GM12878 (cell line): ENCODE measurements around the gene M1AP. TPM values are rescaled to one million over a fixed set of nuclear protein-coding genes. Genes with fewer than 3 reads are reported as not detected.

ENCODE experiments used
- ATAC-seq: fragments of 200-7000 bp; cut with Tn5 transposase; 3 replicates; pipeline ENCODE4 v1.9.1; 2020; ENCODE audit warnings: mild to moderate bottlenecking, moderate library complexity
- BruUV-seq: library from RNA; stranded (reverse); fragments of 400-500 nt; replicated peaks from 2 replicates; lab custom pipeline; 2021; lab: Mats Ljungman, UMichigan
- CTCF ChIA-PET: fragments of 300-600 bp; sonication (Branson Sonifier 250); formaldehyde crosslinking; extraction: SDS; loops from one replicate; lab custom pipeline; 2021; ENCODE audit warnings: inconsistent platforms; lab: Yijun Ruan, JAX
- POLR2A ChIA-PET: fragments of 350-600 bp; formaldehyde crosslinking; extraction: SDS; loops from one replicate; lab custom pipeline; 2021; ENCODE audit warnings: inconsistent platforms; lab: Charles Lee
- RAD21 ChIA-PET: fragments of 300-600 bp; sonication (Branson Sonifier 250); formaldehyde crosslinking; loops from one replicate; lab custom pipeline; 2023; ENCODE audit warnings: antibody characterized with exemption; ENCODE audit not compliant: unreplicated experiment; lab: Charles Lee
- SMC1A ChIA-PET: fragments of 300-600 bp; sonication (Branson Sonifier 250); formaldehyde crosslinking; loops from one replicate; lab custom pipeline; 2023; ENCODE audit not compliant: unreplicated experiment, uncharacterized antibody; lab: Charles Lee
- DNase-seq: peaks from one replicate; pipeline ENCODE4 v3.0.0-alpha.2; 2011; ENCODE audit warnings: low read depth, low spot score
- FAIRE-seq: peaks from 3 replicates; lab custom pipeline; 2011; peaks lifted over from hg19 to GRCh38; lab: Jason Lieb, UNC
- H2AFZ ChIP-seq: 2 replicates; pipeline ENCODE4 v1.6.0; 2011; ENCODE audit warnings: low read depth, low read length, control low read depth; ENCODE audit not compliant: control insufficient read depth
- H3K27ac ChIP-seq: 2 replicates; pipeline ENCODE4 v1.5.1; 2011; ENCODE audit warnings: control low read depth; ENCODE audit not compliant: control insufficient read depth, insufficient read depth
- H3K27me3 ChIP-seq, 2 experiments: replicated peaks in 1 of 2; 2 replicates each; pipeline versions ENCODE4 v1.6.0 to v1.6.1; 2011; ENCODE audit warnings: low read length in 1 of 2; ENCODE audit not compliant: control insufficient read depth in 2 of 2, insufficient read depth in 2 of 2
- H3K36me3 ChIP-seq, 2 experiments: 2 replicates each; pipeline ENCODE4 v1.5.1; 2011; ENCODE audit warnings: low read length in 1 of 2; ENCODE audit not compliant: control insufficient read depth in 2 of 2, insufficient read depth in 2 of 2
- H3K4me1 ChIP-seq: 2 replicates; pipeline ENCODE4 v1.6.1; 2011; ENCODE audit warnings: mild to moderate bottlenecking, low read length, moderate library complexity, mixed read lengths; ENCODE audit not compliant: control insufficient read depth, insufficient read depth
- H3K4me2 ChIP-seq: 2 replicates; pipeline ENCODE4 v1.6.0; 2011; ENCODE audit warnings: control low read depth; ENCODE audit not compliant: control insufficient read depth, insufficient read depth
- H3K4me3 ChIP-seq: fragments of 200-600 bp; sonication (generic); 2 replicates; pipeline ENCODE4 v1.5.1; 2016
- H3K79me2 ChIP-seq: 2 replicates; pipeline ENCODE4 v1.6.0; 2011; ENCODE audit warnings: low read length; ENCODE audit not compliant: control insufficient read depth, insufficient read depth
- H3K9ac ChIP-seq: 2 replicates; pipeline ENCODE4 v1.8.0; 2011; ENCODE audit warnings: low read length, control low read depth, mixed read lengths; ENCODE audit not compliant: control insufficient read depth, insufficient read depth
- H3K9me3 ChIP-seq: replicated peaks from 3 replicates; pipeline ENCODE4 v1.5.1; 2011; ENCODE audit warnings: mild to moderate bottlenecking, low read length; ENCODE audit not compliant: control insufficient read depth, insufficient read depth
- H4K20me1 ChIP-seq: 2 replicates; pipeline ENCODE4 v1.6.0; 2011; ENCODE audit not compliant: control insufficient read depth, insufficient read depth
- BHLHE40 ChIP-seq, 2 experiments: fragments of 450-650 bp in 1 of 2; IDR thresholded peaks; 2 replicates each; pipeline ENCODE4 v1.6.1; 2011 to 2017; ENCODE audit warnings: low read depth in 2 of 2, borderline replicate concordance in 1 of 2, improper control_type of control experiment in 1 of 2, low read length in 1 of 2, mild to moderate bottlenecking in 1 of 2
- CREM ChIP-seq: IDR thresholded peaks from 2 replicates; pipeline ENCODE4 v1.6.1; 2014; ENCODE audit warnings: antibody characterized with exemption, low read depth
- SUZ12 ChIP-seq: fragments of 200-600 bp; sonication (generic); IDR thresholded peaks from one replicate; pipeline ENCODE4 v1.6.1; 2018; ENCODE audit warnings: antibody characterized with exemption, mild to moderate bottlenecking; ENCODE audit not compliant: unreplicated experiment
- whole genome bisulfite sequencing: methylation state at CpG from one replicate; pipeline ENCODE4 v1.1.6; 2016; ENCODE audit warnings: low lambda C conversion rate; ENCODE audit not compliant: insufficient replicate concordance, insufficient coverage; ENCODE audit errors: missing lambda C conversion rate; 5-methylcytosine and 5-hydroxymethylcytosine counted together
- in situ Hi-C: fragments of 300-500 bp; cut with MboI; formaldehyde crosslinking; loops from 9 replicates; pipeline ENCODE4 v1.14.3; 2018; ENCODE audit warnings: mixed read lengths
- intact Hi-C: fragments of 100-400 bp; cut with micrococcal nuclease; formaldehyde crosslinking; loops from one replicate; pipeline ENCODE4 v1.14.2; 2022; ENCODE audit not compliant: unreplicated experiment
- polyA plus RNA-seq, 11 experiments: library from polyadenylated mRNA; depleted of rRNA in 4 of 11; unstranded in 6 of 11; stranded (reverse) in 5 of 11; fragments of >200 nt; fragmentation: Nextera tagmentation in 4 of 11; fragmentation: Illumina TruSeq in 1 of 11; extraction: Ambion mirVana in 4 of 11; extraction: Trizol in 1 of 11; gene quantifications; 1 replicate in 1 of 11; 2 replicates in 10 of 11; pipeline versions ENCODE4 v1.2.1 to v1.2.3, GENCODE V29; 2011 to 2016; ENCODE audit warnings: inconsistent platforms in 2 of 11, missing spikeins in 2 of 11, low read depth in 1 of 11
- total RNA-seq, 4 experiments: library from RNA; depleted of rRNA in 3 of 4; stranded (reverse); fragments of >200 nt in 3 of 4; fragmentation: Illumina TruSeq in 1 of 4; extraction: Trizol in 1 of 4; gene quantifications; 2 replicates each; pipeline versions ENCODE4 v1.2.1 to v1.2.3, GENCODE V29; 2013 to 2021
- TF ChIP-seq, protein P1 (sequence below): fragments of 450-650 bp; IDR thresholded peaks from 2 replicates; pipeline ENCODE4 v1.6.1; 2017; ENCODE audit warnings: mild to moderate bottlenecking, moderate library complexity

The M1AP gene
- total and polyA plus RNA-seq, 10 of the 15 experiments (the other 5 are each of a cell fraction or from before 2014, with no cell fraction given) = 0.04 to 0.32 (median 0.16) TPM; not detected in 4

DNA sequence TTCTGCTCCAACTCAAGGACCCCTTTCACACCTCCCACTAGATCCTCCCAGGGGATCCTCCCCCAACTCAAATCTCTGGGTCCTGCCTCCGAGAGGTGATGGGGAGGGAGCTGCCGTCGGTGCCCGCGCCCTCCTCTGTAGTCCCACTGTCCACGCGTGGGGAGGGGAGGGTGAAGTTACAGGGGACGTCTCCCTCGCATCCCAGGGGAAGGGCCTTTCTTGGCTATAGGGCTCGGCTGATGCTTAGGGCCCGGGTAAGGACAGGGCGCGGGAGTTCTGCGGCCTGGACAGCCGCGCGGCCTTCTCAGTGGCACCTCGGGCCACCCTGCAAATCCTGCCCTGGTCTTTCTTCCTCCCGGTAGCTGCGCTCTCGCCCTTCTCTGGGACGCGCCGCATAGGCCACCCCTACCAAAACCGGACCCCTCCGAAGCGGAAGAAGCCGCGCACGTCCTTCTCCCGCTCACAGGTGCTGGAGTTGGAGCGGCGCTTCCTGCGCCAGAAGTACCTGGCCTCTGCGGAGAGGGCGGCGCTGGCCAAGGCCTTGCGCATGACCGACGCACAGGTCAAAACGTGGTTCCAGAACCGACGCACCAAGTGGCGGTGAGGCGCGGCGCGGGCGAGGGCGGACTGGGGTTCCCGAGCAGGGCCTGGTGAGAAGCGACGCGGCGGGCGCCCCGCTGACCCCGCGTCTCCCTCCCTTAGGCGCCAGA is 132.7 kb downstream of the M1AP start:
- Histone ChIP-seq H3K4me3 (peak overlapping the region; percentile 38; the same call in 1 of the 2 replicates), H3K27me3 (peaks cover 18 to 31% of the 10 kb centered on the region in 2 experiments), H2AFZ (peak overlapping the region; percentile 69; the same call in 1 of the 2 replicates), H3K9me3 (no peaks in the 10 kb centered on the region; the same call in 2 of the 3 replicates), H3K27ac (no peak overlapping the region), H3K4me1 (peaks cover 13% of the 10 kb centered on the region; the same call in 1 of the 2 replicates), H3K36me3 (no peaks in the 10 kb centered on the region), H3K79me2 (no peaks in the 10 kb centered on the region), H3K4me2 (peak overlapping the region; percentile 96), H3K9ac (no peak overlapping the region), H4K20me1 (no peaks in the 10 kb centered on the region)
- WGBS = 39% methylated on average over 51 of the region's 60 CpGs
- RAD21 ChIA-PET = no interaction called here
- CTCF ChIA-PET = interaction anchor here (0.6 kb wide), 1 partner anchor 33 kb away, joined by 3 read pairs; no protein-coding TSS in a partner anchor
- ATAC-seq (peak; percentile 32), FAIRE-seq (no peak), DNase-seq (no peak)
- intact Hi-C loops = no loop called here
- no TSS peak for BruUV-seq
- in situ Hi-C loops = no loop called here
- TF ChIP-seq BHLHE40 (IDR thresholded peaks at IDR 0.05; ENCODE audit: borderline replicate concordance in 1 of 2, low read depth in 2 of 2, low read length in 1 of 2) (no peak), CREM (no peak), SUZ12 (peak; percentile 57)
- TF ChIP-seq, protein P1, sequence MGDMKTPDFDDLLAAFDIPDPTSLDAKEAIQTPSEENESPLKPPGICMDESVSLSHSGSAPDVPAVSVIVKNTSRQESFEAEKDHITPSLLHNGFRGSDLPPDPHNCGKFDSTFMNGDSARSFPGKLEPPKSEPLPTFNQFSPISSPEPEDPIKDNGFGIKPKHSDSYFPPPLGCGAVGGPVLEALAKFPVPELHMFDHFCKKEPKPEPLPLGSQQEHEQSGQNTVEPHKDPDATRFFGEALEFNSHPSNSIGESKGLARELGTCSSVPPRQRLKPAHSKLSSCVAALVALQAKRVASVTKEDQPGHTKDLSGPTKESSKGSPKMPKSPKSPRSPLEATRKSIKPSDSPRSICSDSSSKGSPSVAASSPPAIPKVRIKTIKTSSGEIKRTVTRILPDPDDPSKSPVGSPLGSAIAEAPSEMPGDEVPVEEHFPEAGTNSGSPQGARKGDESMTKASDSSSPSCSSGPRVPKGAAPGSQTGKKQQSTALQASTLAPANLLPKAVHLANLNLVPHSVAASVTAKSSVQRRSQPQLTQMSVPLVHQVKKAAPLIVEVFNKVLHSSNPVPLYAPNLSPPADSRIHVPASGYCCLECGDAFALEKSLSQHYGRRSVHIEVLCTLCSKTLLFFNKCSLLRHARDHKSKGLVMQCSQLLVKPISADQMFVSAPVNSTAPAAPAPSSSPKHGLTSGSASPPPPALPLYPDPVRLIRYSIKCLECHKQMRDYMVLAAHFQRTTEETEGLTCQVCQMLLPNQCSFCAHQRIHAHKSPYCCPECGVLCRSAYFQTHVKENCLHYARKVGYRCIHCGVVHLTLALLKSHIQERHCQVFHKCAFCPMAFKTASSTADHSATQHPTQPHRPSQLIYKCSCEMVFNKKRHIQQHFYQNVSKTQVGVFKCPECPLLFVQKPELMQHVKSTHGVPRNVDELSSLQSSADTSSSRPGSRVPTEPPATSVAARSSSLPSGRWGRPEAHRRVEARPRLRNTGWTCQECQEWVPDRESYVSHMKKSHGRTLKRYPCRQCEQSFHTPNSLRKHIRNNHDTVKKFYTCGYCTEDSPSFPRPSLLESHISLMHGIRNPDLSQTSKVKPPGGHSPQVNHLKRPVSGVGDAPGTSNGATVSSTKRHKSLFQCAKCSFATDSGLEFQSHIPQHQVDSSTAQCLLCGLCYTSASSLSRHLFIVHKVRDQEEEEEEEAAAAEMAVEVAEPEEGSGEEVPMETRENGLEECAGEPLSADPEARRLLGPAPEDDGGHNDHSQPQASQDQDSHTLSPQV = no peak
- SMC1A ChIA-PET = no interaction called here
- POLR2A ChIA-PET = no interaction called here
